Muscle of arm (tissue), 12 donors: ENCODE data around the gene TRAF3IP3. TPM values are rescaled to one million over a fixed set of nuclear protein-coding genes. Genes with fewer than 3 reads are reported as not detected.

Source experiments
- DNase-seq: peaks from one replicate; pipeline ENCODE4 v3.0.0-alpha.2; 2013
- polyA plus RNA-seq, 12 donors: library from polyadenylated mRNA; unstranded; fragments of 120-200 nt; gene quantifications; one replicate each; pipeline ENCODE4 v1.2.1, GENCODE V29; 2013; ENCODE audit not compliant: insufficient read length in 12 of 12

TRAF3IP3 gene
- polyA plus RNA-seq, 12 donors, result 1.4 to 28.0 (median 3.3) TPM; not detected in 1

- DNase-seq, result no peak
These were observed 70.0 kb downstream of the TRAF3IP3 start for GRCh38 chr1:209825591-209826434.

- peak; percentile 95 for DNase-seq
These were observed 71.8 kb downstream of the TRAF3IP3 start, which contains the start of gene UTP25 for GRCh38 chr1:209827384-209828262. Gene UTP25 (plus strand): TSS chr1:209827972. CDS start chr1:209828064, 92 bp downstream.

- DNase-seq, result no peak
These were observed 73.9 kb downstream of the TRAF3IP3 start for GRCh38 chr1:209829716-209830115.

DNA sequence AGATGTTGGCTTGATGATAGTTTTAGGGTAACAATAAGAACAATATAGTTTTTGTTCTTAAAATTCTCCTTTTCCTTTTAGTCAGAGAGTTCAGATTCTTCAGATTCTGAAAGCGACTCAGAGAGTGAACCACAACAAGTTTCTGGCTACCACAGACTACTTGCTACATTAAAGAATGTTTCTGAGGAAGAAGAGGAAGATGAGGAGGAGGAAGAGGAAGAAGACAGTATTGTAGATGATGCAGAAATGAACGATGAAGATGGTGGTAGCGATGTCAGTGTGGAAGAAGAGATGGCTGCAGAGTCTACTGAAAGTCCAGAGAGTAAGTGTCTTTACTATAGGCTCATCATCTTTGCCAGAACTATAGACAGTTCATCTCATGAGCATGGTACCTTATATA is 74.9 kb downstream of the TRAF3IP3 start:
- no peak for DNase-seq

- no peak for DNase-seq
These were observed 75.8 kb downstream of the TRAF3IP3 start for GRCh38 chr1:209831615-209832014.

Other genes with a start within 250 kb of the TRAF3IP3 start
- under 1 TPM in 6 of 12 donors, not detected in 6; 0.11 to 0.61 (median 0.25) TPM for gene CAMK1G, start 172.3 kb upstream of the TRAF3IP3 start, polyA plus RNA-seq
- 10 to 100 TPM in 2 of 12 donors, 1 to 10 TPM in 3, under 1 TPM in 6, not detected in 1; 0.34 to 21.8 (median 0.85) TPM for gene LAMB3, start 103.6 kb upstream of the TRAF3IP3 start, polyA plus RNA-seq
- gene G0S2, start 80.6 kb upstream of the TRAF3IP3 start, polyA plus RNA-seq, result 10 to 100 TPM in 1 of 12 donors, 1 to 10 TPM in 10, not detected in 1; 1.4 to 52.5 (median 3.4) TPM
- under 1 TPM in 6 of 12 donors, not detected in 6; 0.16 to 0.45 (median 0.26) TPM for gene HSD11B1, start 51.2 kb upstream of the TRAF3IP3 start, polyA plus RNA-seq
- gene C1orf74, start 28.5 kb downstream of the TRAF3IP3 start, polyA plus RNA-seq, result 1 to 10 TPM in 11 of 12 donors, not detected in 1; 2.2 to 3.2 (median 2.8) TPM
- gene IRF6, start 50.1 kb downstream of the TRAF3IP3 start, polyA plus RNA-seq, result 10 to 100 TPM in 3 of 12 donors, 1 to 10 TPM in 2, under 1 TPM in 6, not detected in 1; 0.37 to 30.1 (median 0.75) TPM
- gene UTP25, start 71.9 kb downstream of the TRAF3IP3 start, polyA plus RNA-seq, result 1 to 10 TPM in 11 of 12 donors, not detected in 1; 6.4 to 8.9 (median 7.4) TPM
- gene SYT14, start 182.2 kb downstream of the TRAF3IP3 start, polyA plus RNA-seq, result 1 to 10 TPM in 11 of 12 donors, not detected in 1; 1.0 to 6.1 (median 1.6) TPM